ENCODE measurements around the gene EBF3.

Gene EBF3

DNA sequence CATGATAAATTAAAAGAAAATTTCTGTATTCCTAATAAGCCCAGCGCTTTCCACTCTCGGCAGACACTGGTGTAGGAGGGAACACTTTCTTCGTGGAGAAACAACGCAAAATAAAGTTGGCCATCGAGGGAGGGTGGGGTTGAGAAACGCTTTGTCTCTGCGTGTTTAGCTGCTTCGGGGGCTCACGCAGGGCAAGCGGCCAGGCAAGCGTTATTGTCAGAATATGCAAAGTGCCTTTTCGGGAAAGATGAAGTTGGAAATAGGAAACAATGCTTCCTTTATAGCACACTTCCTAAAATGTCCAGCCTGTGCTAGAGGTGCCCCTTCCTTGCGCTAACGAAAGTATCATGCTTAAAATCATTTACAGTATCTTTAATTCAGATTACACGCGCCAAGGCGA is 1.9 kb upstream of the EBF3 start:
- TF ChIP-seq, protein P1, sequence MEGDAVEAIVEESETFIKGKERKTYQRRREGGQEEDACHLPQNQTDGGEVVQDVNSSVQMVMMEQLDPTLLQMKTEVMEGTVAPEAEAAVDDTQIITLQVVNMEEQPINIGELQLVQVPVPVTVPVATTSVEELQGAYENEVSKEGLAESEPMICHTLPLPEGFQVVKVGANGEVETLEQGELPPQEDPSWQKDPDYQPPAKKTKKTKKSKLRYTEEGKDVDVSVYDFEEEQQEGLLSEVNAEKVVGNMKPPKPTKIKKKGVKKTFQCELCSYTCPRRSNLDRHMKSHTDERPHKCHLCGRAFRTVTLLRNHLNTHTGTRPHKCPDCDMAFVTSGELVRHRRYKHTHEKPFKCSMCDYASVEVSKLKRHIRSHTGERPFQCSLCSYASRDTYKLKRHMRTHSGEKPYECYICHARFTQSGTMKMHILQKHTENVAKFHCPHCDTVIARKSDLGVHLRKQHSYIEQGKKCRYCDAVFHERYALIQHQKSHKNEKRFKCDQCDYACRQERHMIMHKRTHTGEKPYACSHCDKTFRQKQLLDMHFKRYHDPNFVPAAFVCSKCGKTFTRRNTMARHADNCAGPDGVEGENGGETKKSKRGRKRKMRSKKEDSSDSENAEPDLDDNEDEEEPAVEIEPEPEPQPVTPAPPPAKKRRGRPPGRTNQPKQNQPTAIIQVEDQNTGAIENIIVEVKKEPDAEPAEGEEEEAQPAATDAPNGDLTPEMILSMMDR (conservative IDR thresholded peaks at IDR 0.05; ENCODE audit: low read depth): no peak
- DNase-seq (ENCODE audit: low spot score): no peak
- ChIA-PET POLR2A (ENCODE audit: low non-redundant PET) (no interaction called here), CTCF (no interaction called here)
- H3K27ac ChIP-seq: no peak overlapping the region

DNA sequence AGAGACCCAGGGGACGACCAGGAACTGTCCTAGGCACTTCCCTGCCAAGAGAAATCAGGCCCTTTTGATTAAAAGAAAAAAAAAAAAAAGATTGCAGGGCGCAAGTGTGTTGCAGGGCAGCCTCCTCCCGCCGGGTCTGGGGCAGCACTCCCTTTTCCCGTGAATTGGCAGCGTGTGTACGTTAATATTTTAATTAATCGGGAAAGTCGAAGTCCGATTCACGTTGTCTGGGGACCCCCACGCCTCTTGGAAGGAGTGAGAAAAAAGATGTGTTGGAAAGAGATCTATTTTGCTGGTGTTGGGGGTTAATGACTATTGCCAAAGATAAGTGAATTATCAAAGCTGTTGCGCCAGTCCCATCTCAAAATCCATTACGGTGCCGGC is 1.3 kb upstream of the EBF3 start:
- ChIA-PET CTCF (interaction anchor here (0.6 kb wide), 1 partner anchor 317 kb away, joined by 3 read pairs; no protein-coding TSS in a partner anchor), POLR2A (ENCODE audit: low non-redundant PET) (no interaction called here)
- no peak overlapping the region for H3K27ac ChIP-seq
- TF ChIP-seq, protein P1 (conservative IDR thresholded peaks at IDR 0.05; ENCODE audit: low read depth): no peak
- DNase-seq (ENCODE audit: low spot score): no peak

DNA sequence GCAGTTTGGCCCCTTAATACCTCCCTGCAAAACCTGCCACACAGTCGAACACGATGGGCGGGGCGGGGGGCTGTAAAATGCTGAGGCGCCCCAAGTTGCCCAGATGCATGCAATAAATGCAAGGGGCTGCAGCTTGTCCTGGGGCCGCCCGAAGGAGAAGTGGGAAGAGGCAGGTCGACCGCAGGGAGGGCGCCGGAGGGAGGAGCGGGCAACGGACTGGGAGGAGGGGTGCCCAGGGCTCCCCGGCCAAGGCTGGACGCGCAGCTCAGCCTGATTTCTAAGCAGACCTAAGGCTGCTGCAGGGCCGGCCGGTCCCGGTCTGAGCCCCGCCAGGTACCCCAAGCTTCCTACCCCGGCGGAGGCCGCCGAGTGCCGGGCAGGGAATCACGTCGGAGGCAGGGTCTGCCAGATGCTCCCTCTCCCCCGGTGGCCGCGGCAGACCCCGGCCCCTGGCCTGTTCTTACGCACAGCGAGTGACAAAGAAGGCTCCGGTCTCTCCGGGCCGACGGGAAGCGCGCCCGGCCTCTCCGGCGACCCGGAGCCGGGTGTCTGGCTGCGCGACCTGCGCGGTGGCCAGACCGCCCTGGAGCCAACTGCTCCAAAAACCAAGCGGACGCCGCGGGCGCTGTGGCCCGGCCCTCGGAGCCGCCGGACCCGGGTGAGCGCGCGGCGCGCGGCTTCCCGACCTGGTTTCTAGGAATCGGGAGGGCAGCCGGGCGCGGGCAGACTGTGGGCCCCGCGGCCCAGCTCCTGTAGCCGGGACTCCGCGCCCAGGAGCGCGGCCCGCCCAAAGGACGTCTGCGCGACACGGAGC is 744 bp upstream of the EBF3 start:
- DNase-seq (ENCODE audit: low spot score): no peak
- TF ChIP-seq, protein P1 (conservative IDR thresholded peaks at IDR 0.05; ENCODE audit: low read depth): no peak
- ChIA-PET CTCF (interaction anchor here (0.6 kb wide), 1 partner anchor 317 kb away, joined by 3 read pairs; no protein-coding TSS in a partner anchor), POLR2A (ENCODE audit: low non-redundant PET) (no interaction called here)
- H3K27ac ChIP-seq: no peak overlapping the region

DNA sequence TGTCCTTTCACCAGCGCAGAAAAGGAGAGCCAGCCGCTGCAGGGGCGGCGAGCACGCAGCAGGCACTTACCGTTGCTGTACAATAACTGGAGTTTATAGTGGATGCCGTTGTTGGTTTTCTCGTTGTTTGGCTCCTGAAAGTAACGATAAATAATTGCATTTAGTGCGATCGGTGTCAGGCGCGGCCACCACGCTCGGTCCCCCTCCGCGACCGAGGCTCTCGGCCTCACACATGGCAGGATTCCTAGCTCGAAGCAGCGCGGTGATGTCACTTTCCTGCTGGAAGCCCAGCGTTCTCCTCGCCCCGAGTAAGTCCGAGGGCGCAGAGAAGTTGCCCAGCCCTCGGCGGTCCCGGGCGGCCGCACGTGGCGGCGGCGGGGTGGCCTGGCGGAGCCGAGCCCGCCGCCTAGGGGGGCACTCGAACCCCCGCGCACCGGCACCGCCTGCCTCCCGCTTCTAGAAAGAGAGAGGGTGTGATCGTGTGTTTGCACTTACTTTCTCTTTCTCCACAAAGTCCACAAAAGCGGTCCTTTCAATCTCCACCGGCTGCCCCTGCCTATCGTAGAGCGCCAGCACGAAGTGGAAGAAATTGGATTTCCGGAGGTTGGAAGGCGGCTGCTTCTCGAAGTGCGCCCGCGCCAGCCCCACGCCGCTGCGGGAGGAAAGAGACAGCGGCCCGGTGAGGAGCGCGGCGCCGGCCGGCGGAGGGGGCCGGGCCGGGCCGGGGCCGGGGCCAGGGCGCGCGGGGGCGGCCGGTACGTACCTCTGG is 1.0 kb downstream of the EBF3 start:
- H3K27ac ChIP-seq: no peak overlapping the region
- ChIA-PET CTCF (no interaction called here), POLR2A (ENCODE audit: low non-redundant PET) (no interaction called here)
- DNase-seq (ENCODE audit: low spot score): no peak
- TF ChIP-seq, protein P1 (conservative IDR thresholded peaks at IDR 0.05; ENCODE audit: low read depth): no peak

DNA sequence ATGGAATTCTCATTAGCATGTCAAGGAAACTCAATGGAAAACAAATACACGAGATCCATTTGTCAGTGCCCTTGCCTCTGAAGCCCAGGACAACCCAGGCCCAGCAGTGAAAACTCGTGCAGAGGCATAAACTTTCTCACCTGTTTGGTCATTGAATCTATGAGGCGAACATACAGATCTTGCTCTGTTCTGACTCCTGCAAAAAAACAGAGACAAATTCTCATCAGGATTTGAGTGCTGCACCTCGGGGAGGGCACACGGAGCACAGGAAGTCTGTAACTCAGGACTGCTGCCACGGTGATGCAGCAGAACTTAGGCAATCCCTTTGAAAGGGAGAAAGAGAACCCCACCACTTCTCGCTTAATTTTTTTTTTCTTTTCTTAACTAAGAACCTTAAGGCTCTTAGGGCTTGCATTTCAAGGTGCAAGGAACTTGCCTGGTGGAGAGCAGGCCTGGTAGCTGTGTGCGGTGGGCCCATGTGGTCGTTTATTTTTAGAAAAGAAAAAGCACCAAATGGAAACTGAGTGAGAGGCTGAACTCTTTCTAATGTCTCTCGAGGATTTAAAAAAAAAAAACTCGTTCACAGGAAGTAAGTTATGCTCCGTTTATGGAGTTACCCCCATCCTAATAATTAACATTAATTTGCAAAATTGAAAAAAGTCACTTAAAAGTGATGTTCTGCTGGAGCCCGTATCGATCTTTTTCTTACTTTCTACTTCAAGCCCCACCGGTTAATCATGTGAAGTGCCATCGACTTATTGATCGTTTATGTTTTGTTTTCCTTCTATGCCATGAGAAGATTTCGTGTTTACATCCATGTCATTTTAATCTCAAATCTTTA is 1.8 kb downstream of the EBF3 start:
- ChIA-PET POLR2A (ENCODE audit: low non-redundant PET) (interaction anchor here (0.5 kb wide), 1 partner anchor 128 kb away, joined by 3 read pairs; no protein-coding TSS in a partner anchor), CTCF (no interaction called here)
- TF ChIP-seq, protein P1 (conservative IDR thresholded peaks at IDR 0.05; ENCODE audit: low read depth): no peak
- no peak overlapping the region for H3K27ac ChIP-seq
- DNase-seq (ENCODE audit: low spot score): no peak

DNA sequence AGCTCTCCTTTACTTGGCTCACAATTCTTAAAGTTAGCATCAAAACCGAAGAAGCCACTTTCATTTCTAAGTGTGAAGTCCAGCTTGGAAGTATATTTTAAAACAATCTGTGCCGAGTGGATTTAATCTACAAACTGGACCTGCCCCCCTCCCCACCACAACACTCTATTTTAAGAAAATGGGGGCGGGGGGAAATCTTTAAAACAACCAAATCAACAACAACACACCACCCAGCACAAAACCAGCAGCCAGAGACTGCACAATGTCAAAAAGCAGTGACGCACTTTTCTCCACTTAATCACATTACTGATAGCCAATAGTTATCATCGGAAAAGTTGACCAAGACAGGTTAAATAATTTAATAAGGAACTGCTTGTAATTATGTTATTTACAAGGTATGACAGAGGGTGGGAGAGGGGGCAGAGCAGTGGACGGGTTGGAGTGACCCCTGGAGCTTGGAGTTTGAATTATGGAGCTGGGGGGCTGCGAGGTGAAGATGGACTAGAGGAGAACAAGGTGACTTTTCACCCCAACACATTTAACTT is 2.8 kb downstream of the EBF3 start:
- ChIA-PET CTCF (interaction anchor here (0.6 to 1.0 kb wide), 2 partner anchors 148 to 216 kb away, joined by 3 to 10 read pairs; no protein-coding TSS in a partner anchor), POLR2A (ENCODE audit: low non-redundant PET) (no interaction called here)
- no peak overlapping the region for H3K27ac ChIP-seq
- DNase-seq (ENCODE audit: low spot score): no peak
- TF ChIP-seq, protein P1 (conservative IDR thresholded peaks at IDR 0.05; ENCODE audit: low read depth): no peak
